WTC11 (cell line): Measurements from ENCODE around the gene SPECC1L. TPM values are rescaled to one million over a fixed set of nuclear protein-coding genes. Genes with fewer than 3 reads are reported as not detected.
A peak's percentile ranks its signal among the peaks of the same experiment; 100 is the strongest.

ENCODE experiments used
- ATAC-seq: fragments of 200-7000 bp; cut with Tn5 transposase; 2 replicates; pipeline ENCODE4 v1.10.0; 2021; ENCODE audit warnings: mild to moderate bottlenecking, moderate library complexity
- CTCF ChIA-PET: fragments of 300-600 bp; sonication (Branson Sonifier 250); formaldehyde crosslinking; loops from one replicate; lab custom pipeline; 2021; ENCODE audit warnings: antibody characterized with exemption; lab: Charles Lee
- POLR2A ChIA-PET: fragments of 350-600 bp; sonication (Branson Sonifier 250); formaldehyde crosslinking; loops from one replicate; lab custom pipeline; 2021; ENCODE audit warnings: antibody characterized with exemption; lab: Charles Lee
- DNase-seq: peaks from one replicate; pipeline ENCODE4 v3.0.0; 2021; ENCODE audit warnings: low spot score
- H3K27ac Mint-ChIP-seq: 2 replicates; pipeline ENCODE4 v1.8.0; 2021; ENCODE audit warnings: mixed read lengths
- H3K27me3 Mint-ChIP-seq: 2 replicates; pipeline ENCODE4 v1.8.0; 2021; ENCODE audit warnings: low read depth, mild to moderate bottlenecking, moderate library complexity, mixed read lengths
- H3K36me3 Mint-ChIP-seq: 2 replicates; pipeline ENCODE4 v1.8.0; 2021; ENCODE audit warnings: mixed read lengths
- H3K4me1 Mint-ChIP-seq: 2 replicates; pipeline ENCODE4 v1.8.0; 2022; ENCODE audit warnings: mixed read lengths
- H3K4me3 Mint-ChIP-seq: 2 replicates; pipeline ENCODE4 v1.8.0; 2021; ENCODE audit warnings: mild to moderate bottlenecking, moderate library complexity, mixed read lengths
- H3K9me3 Mint-ChIP-seq: 2 replicates; pipeline ENCODE4 v1.8.0; 2021; ENCODE audit warnings: mixed read lengths
- JUN ChIP-seq: sonication (generic); formaldehyde crosslinking; IDR thresholded peaks from 2 replicates; pipeline ENCODE4 v1.8.0; 2023; ENCODE audit warnings: mild to moderate bottlenecking, missing genetic modification reagents
- MXD4 ChIP-seq: fragments of 250-450 bp; sonication (Bioruptor Pico); IDR thresholded peaks from 2 replicates; pipeline ENCODE4 v1.8.0; 2021; ENCODE audit warnings: mild to moderate bottlenecking, moderate library complexity, borderline replicate concordance
- NFATC4 ChIP-seq: fragments of 250-450 bp; sonication (Bioruptor Pico); IDR thresholded peaks from 2 replicates; pipeline ENCODE4 v1.9.0; 2021; ENCODE audit warnings: mild to moderate bottlenecking
- NR3C1 ChIP-seq: sonication (generic); formaldehyde crosslinking; conservative IDR thresholded peaks from 2 replicates; pipeline ENCODE4 v1.8.1; 2023; ENCODE audit warnings: low read depth, mild to moderate bottlenecking, missing genetic modification reagents
- SMAD4 ChIP-seq: sonication (generic); formaldehyde crosslinking; IDR thresholded peaks from 2 replicates; pipeline ENCODE4 v1.8.0; 2022; ENCODE audit warnings: mild to moderate bottlenecking, missing genetic modification reagents
- ZNF121 ChIP-seq: sonication (generic); formaldehyde crosslinking; IDR thresholded peaks from 2 replicates; pipeline ENCODE4 v1.8.0; 2023; ENCODE audit warnings: missing genetic modification reagents
- ZNF232 ChIP-seq: sonication (generic); formaldehyde crosslinking; IDR thresholded peaks from 2 replicates; pipeline ENCODE4 v1.8.0; 2022; ENCODE audit warnings: mild to moderate bottlenecking, missing genetic modification reagents
- ZNF317 ChIP-seq: sonication (generic); formaldehyde crosslinking; IDR thresholded peaks from 2 replicates; pipeline ENCODE4 v1.8.1; 2023; ENCODE audit warnings: low read depth, mild to moderate bottlenecking, moderate library complexity, missing genetic modification reagents, borderline replicate concordance
- ZNF416 ChIP-seq: fragments of 250-450 bp; sonication (Bioruptor Pico); IDR thresholded peaks from 2 replicates; pipeline ENCODE4 v1.9.0; 2021; ENCODE audit warnings: mild to moderate bottlenecking, inconsistent platforms
- total RNA-seq: library from RNA; stranded (reverse); gene quantifications from 3 replicates; pipeline ENCODE4 v1.2.3, GENCODE V29; 2021
- TF ChIP-seq, protein P1 (sequence below): sonication (generic); formaldehyde crosslinking; conservative IDR thresholded peaks from 2 replicates; pipeline ENCODE4 v1.8.1; 2023; ENCODE audit warnings: mild to moderate bottlenecking, low read depth, missing genetic modification reagents, moderate library complexity
- TF ChIP-seq, protein P2 (sequence below): sonication (generic); formaldehyde crosslinking; IDR thresholded peaks from 2 replicates; pipeline ENCODE4 v1.8.1; 2023; ENCODE audit warnings: mild to moderate bottlenecking, missing genetic modification reagents
- TF ChIP-seq, protein P3 (sequence below): sonication (generic); formaldehyde crosslinking; IDR thresholded peaks from 2 replicates; pipeline ENCODE4 v1.8.1; 2023; ENCODE audit warnings: mild to moderate bottlenecking, missing genetic modification reagents
- TF ChIP-seq, protein P4 (sequence below): sonication (generic); formaldehyde crosslinking; IDR thresholded peaks from 2 replicates; pipeline ENCODE4 v1.8.1; 2022; ENCODE audit warnings: mild to moderate bottlenecking, missing genetic modification reagents, moderate library complexity, borderline replicate concordance
- TF ChIP-seq, protein P5 (sequence below): sonication (generic); formaldehyde crosslinking; IDR thresholded peaks from 2 replicates; pipeline ENCODE4 v1.8.1; 2023; ENCODE audit warnings: mild to moderate bottlenecking, missing genetic modification reagents, moderate library complexity
- TF ChIP-seq, protein P6 (sequence below): sonication (generic); formaldehyde crosslinking; IDR thresholded peaks from 2 replicates; pipeline ENCODE4 v1.8.1; 2022; ENCODE audit warnings: low read depth, mild to moderate bottlenecking, moderate library complexity, missing genetic modification reagents, borderline replicate concordance

The SPECC1L gene
- total RNA-seq, 1 experiment from 2014 or later, result 44.6 TPM

DNA sequence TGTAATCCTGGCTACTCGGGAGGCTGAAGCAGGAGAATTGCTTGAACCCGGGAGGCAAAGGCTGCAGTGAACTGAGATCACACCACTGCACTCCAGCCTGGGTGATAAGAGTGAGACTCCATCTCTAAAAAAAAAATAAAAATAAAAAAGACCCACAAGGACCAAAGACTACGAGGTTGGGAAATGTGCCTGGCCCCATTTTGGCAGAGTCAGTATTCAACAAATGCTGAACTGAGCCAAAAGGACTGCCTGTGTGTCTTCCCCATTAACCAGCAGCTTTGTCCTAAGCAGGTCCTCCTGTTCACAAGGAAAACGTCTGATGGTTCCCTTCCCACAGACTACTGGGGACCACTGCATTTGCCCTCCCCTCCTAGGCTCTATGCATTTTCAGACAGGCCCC lies 184.4 kb downstream of the SPECC1L start (continued):
- TF ChIP-seq, protein P1, sequence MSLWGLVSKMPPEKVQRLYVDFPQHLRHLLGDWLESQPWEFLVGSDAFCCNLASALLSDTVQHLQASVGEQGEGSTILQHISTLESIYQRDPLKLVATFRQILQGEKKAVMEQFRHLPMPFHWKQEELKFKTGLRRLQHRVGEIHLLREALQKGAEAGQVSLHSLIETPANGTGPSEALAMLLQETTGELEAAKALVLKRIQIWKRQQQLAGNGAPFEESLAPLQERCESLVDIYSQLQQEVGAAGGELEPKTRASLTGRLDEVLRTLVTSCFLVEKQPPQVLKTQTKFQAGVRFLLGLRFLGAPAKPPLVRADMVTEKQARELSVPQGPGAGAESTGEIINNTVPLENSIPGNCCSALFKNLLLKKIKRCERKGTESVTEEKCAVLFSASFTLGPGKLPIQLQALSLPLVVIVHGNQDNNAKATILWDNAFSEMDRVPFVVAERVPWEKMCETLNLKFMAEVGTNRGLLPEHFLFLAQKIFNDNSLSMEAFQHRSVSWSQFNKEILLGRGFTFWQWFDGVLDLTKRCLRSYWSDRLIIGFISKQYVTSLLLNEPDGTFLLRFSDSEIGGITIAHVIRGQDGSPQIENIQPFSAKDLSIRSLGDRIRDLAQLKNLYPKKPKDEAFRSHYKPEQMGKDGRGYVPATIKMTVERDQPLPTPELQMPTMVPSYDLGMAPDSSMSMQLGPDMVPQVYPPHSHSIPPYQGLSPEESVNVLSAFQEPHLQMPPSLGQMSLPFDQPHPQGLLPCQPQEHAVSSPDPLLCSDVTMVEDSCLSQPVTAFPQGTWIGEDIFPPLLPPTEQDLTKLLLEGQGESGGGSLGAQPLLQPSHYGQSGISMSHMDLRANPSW (CRISPR knock-in tag), result no peak
- no peak for TF ChIP-seq JUN (CRISPR knock-in tag)

DNA sequence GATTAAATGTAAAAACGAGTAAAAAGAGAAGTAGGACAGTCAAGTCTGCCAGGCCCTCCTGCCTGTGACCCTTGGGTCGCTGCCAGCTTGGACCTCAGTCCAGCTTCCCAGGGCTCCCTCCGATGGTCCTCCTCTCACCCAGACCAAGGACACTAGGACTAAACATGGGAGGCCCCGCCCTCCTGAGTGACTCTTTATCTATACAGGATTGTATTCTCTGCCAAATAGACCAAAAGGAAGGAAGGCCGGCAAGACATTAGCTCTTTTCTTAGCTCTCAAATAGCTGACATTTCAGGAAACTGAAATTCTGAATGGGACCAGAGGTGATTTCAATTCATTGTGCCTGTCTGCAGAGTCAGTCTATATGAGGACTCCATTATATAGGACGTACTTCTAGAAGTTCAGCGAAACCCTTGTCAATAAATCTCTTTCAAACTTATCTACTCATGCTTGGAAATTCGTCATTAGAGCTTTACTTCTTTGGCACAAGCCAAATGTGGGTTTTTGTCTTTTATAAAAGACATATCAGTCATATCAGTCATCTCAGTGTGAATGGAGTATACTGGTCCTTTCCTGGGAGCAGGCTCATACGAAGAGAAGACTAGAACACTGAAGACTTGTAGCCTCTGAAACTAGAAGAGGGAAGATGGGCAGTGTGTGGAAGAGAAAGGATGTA lies 185.3 kb downstream of the SPECC1L start:
- CTCF ChIA-PET, result interaction anchor here (0.8 to 1.6 kb wide), 4 partner anchors 34 to 213 kb away, joined by 3 to 5 read pairs (median 4); no protein-coding TSS in a partner anchor
- no peak for TF ChIP-seq MXD4
- no peak for TF ChIP-seq ZNF317
- TF ChIP-seq, protein P2, sequence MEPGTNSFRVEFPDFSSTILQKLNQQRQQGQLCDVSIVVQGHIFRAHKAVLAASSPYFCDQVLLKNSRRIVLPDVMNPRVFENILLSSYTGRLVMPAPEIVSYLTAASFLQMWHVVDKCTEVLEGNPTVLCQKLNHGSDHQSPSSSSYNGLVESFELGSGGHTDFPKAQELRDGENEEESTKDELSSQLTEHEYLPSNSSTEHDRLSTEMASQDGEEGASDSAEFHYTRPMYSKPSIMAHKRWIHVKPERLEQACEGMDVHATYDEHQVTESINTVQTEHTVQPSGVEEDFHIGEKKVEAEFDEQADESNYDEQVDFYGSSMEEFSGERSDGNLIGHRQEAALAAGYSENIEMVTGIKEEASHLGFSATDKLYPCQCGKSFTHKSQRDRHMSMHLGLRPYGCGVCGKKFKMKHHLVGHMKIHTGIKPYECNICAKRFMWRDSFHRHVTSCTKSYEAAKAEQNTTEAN, result no peak
- TF ChIP-seq, protein P3, sequence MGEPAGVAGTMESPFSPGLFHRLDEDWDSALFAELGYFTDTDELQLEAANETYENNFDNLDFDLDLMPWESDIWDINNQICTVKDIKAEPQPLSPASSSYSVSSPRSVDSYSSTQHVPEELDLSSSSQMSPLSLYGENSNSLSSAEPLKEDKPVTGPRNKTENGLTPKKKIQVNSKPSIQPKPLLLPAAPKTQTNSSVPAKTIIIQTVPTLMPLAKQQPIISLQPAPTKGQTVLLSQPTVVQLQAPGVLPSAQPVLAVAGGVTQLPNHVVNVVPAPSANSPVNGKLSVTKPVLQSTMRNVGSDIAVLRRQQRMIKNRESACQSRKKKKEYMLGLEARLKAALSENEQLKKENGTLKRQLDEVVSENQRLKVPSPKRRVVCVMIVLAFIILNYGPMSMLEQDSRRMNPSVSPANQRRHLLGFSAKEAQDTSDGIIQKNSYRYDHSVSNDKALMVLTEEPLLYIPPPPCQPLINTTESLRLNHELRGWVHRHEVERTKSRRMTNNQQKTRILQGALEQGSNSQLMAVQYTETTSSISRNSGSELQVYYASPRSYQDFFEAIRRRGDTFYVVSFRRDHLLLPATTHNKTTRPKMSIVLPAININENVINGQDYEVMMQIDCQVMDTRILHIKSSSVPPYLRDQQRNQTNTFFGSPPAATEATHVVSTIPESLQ (CRISPR knock-in tag), result no peak
- TF ChIP-seq, protein P4, sequence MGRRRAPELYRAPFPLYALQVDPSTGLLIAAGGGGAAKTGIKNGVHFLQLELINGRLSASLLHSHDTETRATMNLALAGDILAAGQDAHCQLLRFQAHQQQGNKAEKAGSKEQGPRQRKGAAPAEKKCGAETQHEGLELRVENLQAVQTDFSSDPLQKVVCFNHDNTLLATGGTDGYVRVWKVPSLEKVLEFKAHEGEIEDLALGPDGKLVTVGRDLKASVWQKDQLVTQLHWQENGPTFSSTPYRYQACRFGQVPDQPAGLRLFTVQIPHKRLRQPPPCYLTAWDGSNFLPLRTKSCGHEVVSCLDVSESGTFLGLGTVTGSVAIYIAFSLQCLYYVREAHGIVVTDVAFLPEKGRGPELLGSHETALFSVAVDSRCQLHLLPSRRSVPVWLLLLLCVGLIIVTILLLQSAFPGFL (CRISPR knock-in tag), result no peak
- TF ChIP-seq NR3C1 (CRISPR knock-in tag), result no peak
- TF ChIP-seq, protein P5, sequence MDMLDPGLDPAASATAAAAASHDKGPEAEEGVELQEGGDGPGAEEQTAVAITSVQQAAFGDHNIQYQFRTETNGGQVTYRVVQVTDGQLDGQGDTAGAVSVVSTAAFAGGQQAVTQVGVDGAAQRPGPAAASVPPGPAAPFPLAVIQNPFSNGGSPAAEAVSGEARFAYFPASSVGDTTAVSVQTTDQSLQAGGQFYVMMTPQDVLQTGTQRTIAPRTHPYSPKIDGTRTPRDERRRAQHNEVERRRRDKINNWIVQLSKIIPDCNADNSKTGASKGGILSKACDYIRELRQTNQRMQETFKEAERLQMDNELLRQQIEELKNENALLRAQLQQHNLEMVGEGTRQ (CRISPR knock-in tag), result no peak
- no peak for TF ChIP-seq SMAD4 (CRISPR knock-in tag)
- TF ChIP-seq ZNF232 (CRISPR knock-in tag), result no peak
- TF ChIP-seq NFATC4, result no peak
- TF ChIP-seq ZNF416 (CRISPR knock-in tag), result no peak
- H3K4me1 Mint-ChIP-seq, result peaks cover 13% of the 10 kb centered on the region
- ATAC-seq (no peak), DNase-seq (no peak)
- no peaks in the 10 kb centered on the region for H3K9me3 Mint-ChIP-seq
- POLR2A ChIA-PET, result no interaction called here
- no peak overlapping the region for H3K4me3 Mint-ChIP-seq
- H3K36me3 Mint-ChIP-seq, result no peaks in the 10 kb centered on the region
- H3K27me3 Mint-ChIP-seq, result no peaks in the 10 kb centered on the region
- H3K27ac Mint-ChIP-seq, result no peak overlapping the region

DNA sequence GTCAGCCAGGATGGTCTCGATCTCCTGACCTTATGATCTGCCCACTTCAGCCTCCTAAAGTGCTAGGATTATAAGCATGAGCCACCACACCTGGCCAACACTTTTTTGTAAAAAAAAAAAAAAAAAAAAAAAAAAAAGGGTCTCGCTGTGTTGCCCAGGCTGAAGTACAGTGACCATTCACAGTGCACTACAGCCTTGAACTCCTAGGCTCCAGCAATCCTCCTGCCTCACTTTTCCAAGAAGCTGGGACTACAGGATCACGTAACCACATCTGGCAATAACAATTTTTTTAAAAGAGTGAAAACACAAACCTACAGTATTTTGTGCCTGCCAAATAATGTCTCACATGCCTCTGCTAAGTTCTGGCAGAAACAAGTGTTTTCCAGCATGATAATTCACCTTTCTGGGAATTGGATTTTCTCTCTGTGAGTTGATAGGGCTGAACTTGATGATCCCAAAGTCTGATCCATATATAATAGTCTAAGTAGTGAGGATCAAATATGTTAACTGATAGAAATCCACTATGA lies 187.3 kb downstream of the SPECC1L start:
- CTCF ChIA-PET, result interaction anchor here (1.4 kb wide), 1 partner anchor 64 kb away, joined by 4 read pairs; no protein-coding TSS in a partner anchor
- DNase-seq, result no peak
- Mint-ChIP-seq H3K27me3 (no peaks in the 10 kb centered on the region), H3K4me1 (peaks cover 11% of the 10 kb centered on the region), H3K4me3 (no peak overlapping the region), H3K9me3 (no peaks in the 10 kb centered on the region), H3K27ac (no peak overlapping the region), H3K36me3 (no peaks in the 10 kb centered on the region)
- TF ChIP-seq, protein P6, sequence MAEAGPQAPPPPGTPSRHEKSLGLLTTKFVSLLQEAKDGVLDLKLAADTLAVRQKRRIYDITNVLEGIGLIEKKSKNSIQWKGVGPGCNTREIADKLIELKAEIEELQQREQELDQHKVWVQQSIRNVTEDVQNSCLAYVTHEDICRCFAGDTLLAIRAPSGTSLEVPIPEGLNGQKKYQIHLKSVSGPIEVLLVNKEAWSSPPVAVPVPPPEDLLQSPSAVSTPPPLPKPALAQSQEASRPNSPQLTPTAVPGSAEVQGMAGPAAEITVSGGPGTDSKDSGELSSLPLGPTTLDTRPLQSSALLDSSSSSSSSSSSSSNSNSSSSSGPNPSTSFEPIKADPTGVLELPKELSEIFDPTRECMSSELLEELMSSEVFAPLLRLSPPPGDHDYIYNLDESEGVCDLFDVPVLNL (CRISPR knock-in tag), result no peak
- TF ChIP-seq ZNF121, result 0 out of 2 replicates have a peak, but pooled peaks have one; percentile 23
- POLR2A ChIA-PET, result no interaction called here
- no peak for ATAC-seq
